ENCODE results near the gene HBQ1.
"Not testable (repeated sequence)": the region's sequence is repeated elsewhere in the genome, so short reads cannot be mapped to it uniquely, and the experiment has no call there.

DNA sequence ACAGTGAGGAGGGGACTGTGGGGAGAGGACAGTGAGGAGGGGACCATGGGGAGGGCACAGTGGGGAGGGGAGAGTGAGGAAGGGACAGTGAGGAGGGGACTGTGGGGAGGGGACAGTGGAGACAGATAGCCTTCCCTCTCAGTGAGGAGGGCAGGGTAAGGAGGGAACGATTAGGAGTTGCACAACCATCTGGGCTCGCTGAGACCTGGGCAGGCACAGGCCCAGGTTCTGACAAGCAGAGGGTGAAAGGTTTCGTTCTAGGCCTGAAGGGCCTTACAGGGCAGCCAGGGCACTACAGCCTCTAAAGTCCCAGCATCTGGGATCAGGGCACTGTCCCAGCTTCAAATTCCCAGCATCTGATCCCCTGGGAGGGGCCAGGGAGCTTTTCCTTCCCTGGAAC, 16.6 kb upstream of the HBQ1 start:
- not testable (repeated sequence) for TF ChIP-seq POLR2A, CTCF (IDR thresholded peaks at IDR 0.05)

Measured in thyroid gland (tissue), 4 donors.